DMS79 (cell line): ENCODE data around the gene NFATC3.

Experiments used
- DNase-seq: peaks from one replicate; lab custom pipeline; 2025; lab: John Stamatoyannopoulos, UW

NFATC3 gene

DNA sequence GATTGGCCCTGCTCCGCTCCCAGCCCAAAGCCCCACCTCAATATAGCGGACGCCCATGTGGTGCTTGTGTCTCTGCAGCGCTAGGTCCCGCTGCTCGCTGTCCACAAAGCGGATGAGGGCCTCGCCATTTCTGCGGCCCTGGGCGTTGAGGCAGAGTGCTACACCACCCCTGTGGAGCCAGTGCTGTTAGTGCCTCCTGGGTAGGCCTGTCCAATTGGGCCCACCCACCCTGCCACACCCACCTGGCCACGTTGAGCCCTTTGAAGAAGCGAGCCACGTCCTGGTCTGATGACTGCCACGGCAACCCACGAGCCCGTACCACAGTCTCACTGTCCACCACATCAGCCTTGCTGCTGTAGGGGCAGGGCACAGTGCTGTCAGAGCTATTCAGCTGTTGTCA lies 147.2 kb downstream of the NFATC3 start:
- DNase-seq, result no peak

DNA sequence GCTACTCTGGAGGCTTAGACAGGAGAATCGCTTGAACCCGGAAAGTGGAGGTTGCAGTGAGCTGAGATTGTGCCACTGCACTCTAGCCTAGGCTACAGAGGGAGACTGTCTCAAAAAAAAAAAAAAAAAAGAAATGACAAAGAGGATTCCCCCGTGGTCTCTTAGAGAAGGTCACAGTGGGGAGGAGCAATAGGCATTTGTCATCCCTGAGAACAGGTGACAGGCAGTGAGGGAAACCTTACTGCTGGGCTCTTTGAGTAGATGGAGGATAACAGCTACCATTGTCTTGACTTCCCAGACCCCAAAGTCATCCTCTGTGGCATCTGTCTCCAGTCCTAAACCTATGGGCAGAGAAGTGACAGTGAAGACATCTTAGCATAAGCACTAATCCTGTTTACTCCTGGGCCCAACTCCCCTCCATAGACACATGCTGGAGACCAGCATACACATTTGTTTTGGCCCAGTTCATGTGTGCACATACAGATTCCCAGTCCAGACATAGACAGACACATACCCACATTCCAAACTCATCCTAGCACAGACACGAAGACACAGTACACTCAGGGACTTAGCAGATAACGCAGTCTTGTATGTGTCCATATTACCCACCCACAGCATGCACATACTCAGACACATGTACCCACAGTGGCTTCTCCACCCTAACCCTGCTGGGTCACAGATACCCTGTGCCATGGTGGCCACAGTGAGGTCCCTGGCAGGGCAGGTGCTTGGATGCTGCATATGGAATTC lies 148.1 kb downstream of the NFATC3 start:
- no peak for DNase-seq

DNA sequence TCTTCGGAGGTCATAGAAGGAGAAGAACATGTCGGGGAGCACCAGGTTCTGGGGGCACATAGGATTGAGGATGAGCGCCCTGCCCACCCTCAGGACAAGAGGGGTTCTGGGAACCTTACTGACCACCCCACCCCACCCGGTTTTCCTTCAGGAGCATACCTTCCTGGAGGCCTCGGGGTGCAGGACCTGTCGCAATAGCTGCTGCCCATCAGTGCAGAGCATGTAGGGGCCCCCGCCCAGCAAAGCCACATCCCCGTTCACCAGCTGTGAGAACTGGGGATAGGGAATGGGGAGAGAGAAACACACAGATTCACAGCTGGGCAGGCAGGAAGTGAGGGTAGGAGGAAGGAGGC lies 148.6 kb downstream of the NFATC3 start:
- DNase-seq, result no peak

- DNase-seq, result peak; percentile 81
These were observed 149.3 kb downstream of the NFATC3 start for GRCh38 chr16:68234188-68235107.

DNA sequence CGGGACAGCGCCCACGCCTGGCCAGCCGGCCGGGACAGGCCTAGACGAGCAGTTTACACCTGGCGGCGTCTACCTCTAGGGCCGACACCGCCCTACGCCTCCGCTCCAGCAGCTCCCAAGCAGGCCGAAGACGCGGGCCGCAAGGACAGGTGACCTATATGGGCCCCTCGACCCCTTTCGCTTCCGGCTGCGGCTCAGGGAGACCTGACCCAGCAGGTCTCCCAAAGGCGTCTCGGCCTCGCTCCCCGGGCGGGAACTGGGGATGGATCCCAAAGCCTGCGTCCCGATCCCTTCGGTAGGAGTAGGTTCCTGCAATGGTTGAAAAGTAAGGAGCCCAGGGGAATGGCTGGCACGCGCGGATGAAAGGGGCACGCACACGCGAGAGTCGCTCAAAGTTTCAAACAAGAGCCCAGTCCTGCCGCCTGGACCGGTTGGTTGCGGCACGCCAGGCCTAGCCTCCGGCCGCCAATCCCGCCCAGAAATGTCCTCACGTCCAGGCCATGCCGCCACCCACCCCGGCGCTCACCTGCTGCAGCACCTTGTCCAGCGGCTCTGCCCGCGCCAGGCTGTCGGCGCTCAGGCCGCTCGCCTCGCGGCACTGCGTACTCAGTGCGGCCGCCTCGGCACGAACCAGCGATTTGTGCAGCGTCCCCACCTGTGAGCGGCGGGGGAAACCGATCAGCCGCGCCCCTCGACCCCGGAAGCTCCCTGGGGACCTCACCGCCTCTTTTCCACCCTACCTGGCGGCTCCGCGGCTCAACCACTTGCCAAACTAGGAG lies 150.1 kb downstream of the NFATC3 start:
- no peak for DNase-seq

DNA sequence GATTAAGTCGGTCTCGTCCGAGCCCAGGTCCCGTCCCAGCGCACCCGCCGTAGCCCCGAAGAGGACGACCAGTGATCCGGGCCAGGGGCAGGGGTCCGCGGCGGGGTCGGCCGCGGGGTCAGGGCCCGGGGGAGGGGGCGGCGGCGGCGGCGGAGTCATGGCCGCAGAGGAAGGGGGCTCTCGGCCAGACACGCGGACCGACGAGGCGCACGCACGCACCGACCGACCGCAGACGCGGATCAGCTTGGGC lies 150.6 kb downstream of the NFATC3 start, which contains the start of gene ESRP2:
Gene ESRP2 (minus strand): TSS at position 241 of the 250 bp plus-strand sequence. CDS start 82 bp downstream, at position 159.
- DNase-seq, result no peak

GRCh38 chr16:68236137-68236825 lies 151.1 kb downstream of the NFATC3 start:
- DNase-seq, result no peak

DNA sequence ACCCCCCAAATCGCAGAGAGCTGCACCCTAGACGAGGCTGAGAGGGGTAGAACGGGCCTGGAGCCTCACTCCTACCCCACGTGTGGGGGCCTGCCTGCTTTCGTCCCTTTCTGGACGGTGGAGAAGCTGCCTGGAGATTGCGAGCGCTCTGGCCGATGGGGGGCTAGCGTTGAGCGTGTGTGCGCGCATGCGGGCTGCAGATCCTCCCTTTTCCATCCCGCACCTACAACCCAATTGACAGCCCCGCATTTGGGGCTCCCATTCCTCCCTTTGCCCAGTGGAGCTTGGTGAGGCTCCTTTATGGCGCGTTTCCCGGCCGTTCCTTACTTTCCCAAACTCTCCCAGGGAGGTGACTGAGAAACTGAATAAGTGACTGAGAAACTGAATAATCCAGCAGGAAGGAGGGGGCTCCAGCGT lies 151.7 kb downstream of the NFATC3 start:
- DNase-seq, result no peak

DNA sequence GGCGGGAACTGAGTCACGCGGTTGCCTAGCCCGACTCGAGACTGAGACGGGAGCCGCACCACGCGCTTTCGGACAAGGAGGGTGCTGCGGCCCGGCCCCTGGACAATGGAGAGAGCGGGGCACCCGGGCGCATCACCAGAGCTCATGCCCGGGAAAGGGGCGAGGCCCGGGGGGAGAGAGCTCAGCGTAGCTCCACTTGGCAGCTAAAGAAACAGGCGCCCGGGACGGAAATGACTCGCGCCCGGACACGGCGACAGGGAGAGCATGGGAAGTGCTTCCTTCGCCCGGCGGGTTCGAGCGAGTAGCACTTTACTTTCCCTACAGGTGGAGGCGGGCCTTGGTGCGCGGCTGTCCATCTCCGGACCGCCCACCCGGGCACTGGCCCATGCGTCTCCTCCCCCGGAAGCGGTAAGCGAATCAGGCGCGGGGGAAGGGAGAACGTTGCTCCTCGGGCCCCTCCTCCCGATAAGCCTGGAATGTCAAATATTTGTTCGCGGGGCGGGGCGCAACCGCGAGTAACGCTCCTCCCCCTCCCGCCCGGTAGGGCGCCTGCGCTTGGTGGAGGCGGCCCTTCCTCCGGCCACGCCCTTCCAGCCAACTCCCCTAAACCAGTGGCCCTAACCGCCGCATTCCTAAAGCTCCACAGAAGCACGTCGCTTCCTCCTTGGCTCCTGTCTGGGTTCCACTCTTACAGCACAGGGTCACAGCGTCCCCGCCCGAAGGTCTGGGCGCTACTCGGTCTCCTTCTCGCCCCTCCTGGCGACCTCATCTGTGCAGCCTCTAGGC lies 152.3 kb downstream of the NFATC3 start:
- DNase-seq, result peak; percentile 58

- DNase-seq, result no peak
These were observed 152.8 kb downstream of the NFATC3 start for GRCh38 chr16:68238029-68238345.

GRCh38 chr16:68242085-68242484 lies 156.9 kb downstream of the NFATC3 start:
- no peak for DNase-seq

- no peak for DNase-seq
These were observed 158.0 kb downstream of the NFATC3 start for GRCh38 chr16:68242926-68243858.

- no peak for DNase-seq
These were observed 159.3 kb downstream of the NFATC3 start for GRCh38 chr16:68244481-68244902.

DNA sequence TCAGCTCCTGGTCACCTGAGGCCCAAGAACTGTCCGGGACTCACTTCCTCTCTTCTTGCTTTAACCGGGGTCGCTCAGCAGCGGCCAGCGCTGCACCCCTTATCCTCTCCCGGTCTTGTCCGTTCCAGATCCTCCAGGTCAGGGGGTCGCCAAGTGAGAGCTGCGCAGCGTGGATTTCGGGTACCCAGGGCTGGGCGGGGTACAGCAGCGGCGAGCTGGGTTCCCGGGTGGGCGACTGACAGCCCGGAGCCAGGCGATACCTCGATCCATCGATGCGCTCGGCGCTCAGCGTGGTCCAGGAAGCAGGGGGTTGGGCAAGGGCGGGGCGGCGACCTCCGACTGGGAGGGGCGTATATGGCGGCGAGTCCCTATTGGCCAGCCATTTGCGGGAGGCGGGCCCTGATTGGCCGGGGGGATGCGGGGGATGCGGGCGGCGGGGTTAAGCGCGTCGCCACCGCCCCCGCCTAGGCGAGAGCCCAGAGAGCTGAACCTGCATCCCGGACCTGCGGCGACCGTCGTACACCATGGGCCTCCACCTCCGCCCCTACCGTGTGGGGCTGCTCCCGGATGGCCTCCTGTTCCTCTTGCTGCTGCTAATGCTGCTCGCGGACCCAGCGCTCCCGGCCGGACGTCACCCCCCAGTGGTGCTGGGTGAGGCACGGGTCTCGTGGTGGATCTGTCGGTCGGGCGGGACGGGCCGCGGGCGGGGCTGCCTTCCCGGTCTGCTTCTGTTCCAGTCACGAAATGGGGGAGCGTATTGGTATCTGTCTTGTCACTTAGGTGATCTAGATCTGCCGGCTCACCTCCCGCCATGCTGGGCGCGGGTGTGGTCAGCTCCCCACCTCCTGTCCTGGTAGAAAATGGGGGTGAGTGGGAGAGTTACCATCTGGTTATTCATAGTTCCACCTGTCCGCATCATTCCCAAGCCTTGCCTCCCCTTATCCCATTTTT lies 160.0 kb downstream of the NFATC3 start, which contains the start of gene PLA2G15:
Gene PLA2G15 (plus strand): TSS at position 471 of the 951 bp plus-strand sequence. CDS start 54 bp downstream, at position 525.
- no peak for DNase-seq

GRCh38 chr16:68246121-68246520 lies 161.0 kb downstream of the NFATC3 start:
- DNase-seq, result no peak

GRCh38 chr16:68246666-68247065 lies 161.5 kb downstream of the NFATC3 start:
- DNase-seq, result no peak

DNA sequence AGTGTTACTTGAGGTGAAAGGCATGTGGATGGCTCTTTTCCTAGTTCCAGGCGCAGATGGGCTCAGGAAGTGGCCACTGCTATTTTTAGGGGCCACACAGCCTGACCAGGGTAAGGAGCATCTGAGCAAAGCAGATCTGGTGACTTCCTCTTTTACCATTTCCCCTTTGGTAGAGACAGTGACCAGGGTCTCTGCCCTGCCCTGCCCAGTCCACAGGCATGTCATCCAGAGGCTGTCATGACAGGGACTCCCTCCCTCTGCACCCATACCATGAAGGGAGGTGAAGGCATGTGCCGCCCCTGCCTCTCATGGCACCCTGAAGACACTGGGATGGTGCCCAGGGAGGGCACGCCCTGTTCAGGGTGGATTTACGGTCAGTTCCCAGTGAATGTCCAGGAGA lies 162.2 kb downstream of the NFATC3 start:
- DNase-seq, result no peak

DNA sequence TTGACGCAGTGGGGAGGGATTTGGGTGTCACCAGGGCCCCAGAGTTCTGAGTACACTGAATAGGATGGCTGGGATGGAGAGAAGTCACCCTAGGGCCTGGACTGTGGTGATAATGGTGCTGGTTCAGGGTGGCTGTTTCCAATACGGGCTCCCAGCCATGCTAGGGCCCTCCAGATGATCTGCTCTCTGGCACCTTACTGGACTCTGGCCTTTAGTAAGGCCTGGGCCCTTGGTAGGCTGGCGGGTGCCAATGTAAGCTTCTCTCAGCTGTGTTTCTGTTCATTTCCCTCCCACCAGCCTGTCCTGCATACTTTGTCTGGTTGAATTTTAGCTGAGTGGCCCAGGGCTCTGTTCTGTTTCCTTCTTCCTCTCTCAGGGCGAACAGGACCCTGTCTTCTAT lies 162.8 kb downstream of the NFATC3 start:
- DNase-seq, result no peak

- DNase-seq, result no peak
These were observed 164.2 kb downstream of the NFATC3 start for GRCh38 chr16:68249371-68249770.
